HFF-Myc (cell line): Measurements from ENCODE around the gene TFDP1.

Experiments used
- DNase-seq: peaks from one replicate; pipeline ENCODE4 v3.0.0-alpha.2; 2011; ENCODE audit warnings: low read depth; ENCODE audit errors: extremely low read depth
- H3K4me3 ChIP-seq: replicated peaks from 2 replicates; pipeline ENCODE4 v1.5.1; 2011; ENCODE audit warnings: low read depth, mild to moderate bottlenecking, control low read depth, low read length
- CTCF ChIP-seq: IDR thresholded peaks from 2 replicates; pipeline ENCODE4 v1.5.1; 2012; ENCODE audit warnings: mild to moderate bottlenecking, low read depth, low read length, control low read depth; ENCODE audit errors: missing control alignments

TFDP1 gene

GRCh38 chr13:113657851-113658741 lies 73.5 kb downstream of the TFDP1 start, which contains the start of gene ATP4B:
Gene ATP4B, minus strand, starts transcription at chr13:113658198. Its CDS starts 54 bp downstream, at chr13:113658144.
- no peak for TF ChIP-seq CTCF
- H3K4me3 ChIP-seq: no peak within 1 kb of the TSS
- no peak for DNase-seq

- no peak for DNase-seq
- no peak for TF ChIP-seq CTCF
- no peak overlapping the region for H3K4me3 ChIP-seq
Observed at GRCh38 chr13:113658836-113659235, 74.3 kb downstream of the TFDP1 start.

GRCh38 chr13:113659337-113659736 lies 74.8 kb downstream of the TFDP1 start:
- no peak overlapping the region for H3K4me3 ChIP-seq
- TF ChIP-seq CTCF: no peak
- DNase-seq: no peak

GRCh38 chr13:113660066-113660465 lies 75.5 kb downstream of the TFDP1 start:
- TF ChIP-seq CTCF: no peak
- DNase-seq: no peak
- H3K4me3 ChIP-seq: no peak overlapping the region

GRCh38 chr13:113661509-113661908 lies 77.0 kb downstream of the TFDP1 start:
- no peak for DNase-seq
- no peak overlapping the region for H3K4me3 ChIP-seq
- no peak for TF ChIP-seq CTCF

GRCh38 chr13:113663934-113664333 lies 79.4 kb downstream of the TFDP1 start:
- no peak for TF ChIP-seq CTCF
- no peak for DNase-seq
- no peak overlapping the region for H3K4me3 ChIP-seq
